ENCODE data around the gene RSL24D1.

DNA sequence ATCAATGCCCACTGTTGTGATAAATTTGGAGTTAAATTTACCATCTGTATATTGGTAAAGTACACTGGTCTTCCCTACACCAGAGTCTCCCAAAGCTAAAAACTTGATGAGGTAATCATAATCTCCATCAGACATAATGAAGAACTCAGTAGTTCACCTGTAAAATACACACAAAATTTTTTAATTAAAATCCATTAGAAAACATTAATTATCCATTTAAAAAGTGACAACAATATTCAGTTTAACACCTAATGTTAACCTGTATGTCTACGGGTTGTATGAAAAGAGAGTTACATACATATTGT lies 38.0 kb upstream of the RSL24D1 start:
- TF ChIP-seq CTBP1 (IDR thresholded peaks at IDR 0.05; ENCODE audit: borderline replicate concordance): no peak
- TF ChIP-seq FOXM1 (IDR thresholded peaks at IDR 0.05; ENCODE audit: borderline replicate concordance): no peak
- no peak for TF ChIP-seq PKNOX1 (IDR thresholded peaks at IDR 0.05)
- TF ChIP-seq ARNT (IDR thresholded peaks at IDR 0.05): no peak

Data from HEK293T (cell line).